OCI-LY3 (cell line): Measurements from ENCODE around the gene ZNF710.

Source experiments
- H2AFZ ChIP-seq: fragments of 200-600, 300-600 bp; shearing (Covaris generic); 2 replicates; pipeline ENCODE4 v1.6.0; 2014; ENCODE audit warnings: antibody characterized with exemption, low read depth, low read length
- H3K27ac ChIP-seq: fragments of 200-600, 300-600 bp; sonication (generic); 2 replicates; pipeline ENCODE4 v1.5.1; 2014; ENCODE audit warnings: mild to moderate bottlenecking, low read length, moderate library complexity, mixed read lengths
- H3K27me3 ChIP-seq: fragments of 200-600, 300-600 bp; sonication (generic); 2 replicates; pipeline ENCODE4 v1.6.1; 2014; ENCODE audit warnings: low read depth, low read length, mixed read lengths
- H3K36me3 ChIP-seq: fragments of 200-600, 300-600 bp; sonication (generic); replicated peaks from 2 replicates; pipeline ENCODE3; 2014; ENCODE audit warnings: low read depth, low read length, mixed read lengths
- H3K4me1 ChIP-seq: fragments of 300-600, 200-600 bp; sonication (generic); 2 replicates; pipeline ENCODE4 v1.6.1; 2014; ENCODE audit warnings: low read length, mixed read lengths
- H3K4me2 ChIP-seq: fragments of 200-600, 300-600 bp; sonication (generic); 2 replicates; pipeline ENCODE4 v1.6.1; 2014; ENCODE audit warnings: low read length, mixed read lengths
- H3K4me3 ChIP-seq: fragments of 300-600, 200-600 bp; sonication (generic); 2 replicates; pipeline ENCODE4 v1.5.1; 2014; ENCODE audit warnings: antibody characterized with exemption, mild to moderate bottlenecking, low read length, moderate library complexity
- H3K79me2 ChIP-seq: fragments of 300-600, 200-600 bp; shearing (Covaris generic); 2 replicates; pipeline ENCODE4 v1.6.1; 2014; ENCODE audit warnings: mild to moderate bottlenecking, low read length, mixed read lengths
- H3K9ac ChIP-seq: fragments of 300-600, 200-600 bp; shearing (Covaris generic); 2 replicates; pipeline ENCODE4 v1.6.0; 2014; ENCODE audit warnings: mild to moderate bottlenecking, low read length, moderate library complexity
- H3K9me3 ChIP-seq: fragments of 200-600, 300-600 bp; shearing (Covaris generic); 2 replicates; pipeline ENCODE4 v1.6.1; 2014; ENCODE audit warnings: low read length, mixed read lengths; ENCODE audit not compliant: insufficient read depth
- H4K20me1 ChIP-seq: fragments of 200-600, 300-600 bp; sonication (generic); 2 replicates; pipeline ENCODE4 v1.6.1; 2016; ENCODE audit warnings: low read length, mixed read lengths; ENCODE audit not compliant: insufficient read depth
- EZH2phosphoT487 ChIP-seq: fragments of 200-600 bp; shearing (Covaris generic); IDR thresholded peaks from 2 replicates; pipeline ENCODE4 v1.6.1; 2018; ENCODE audit warnings: antibody characterized with exemption, mixed run types, low read depth
- TF ChIP-seq, protein P1 (sequence below): fragments of 200-600, 300-600 bp; sonication (generic); IDR thresholded peaks from 2 replicates; pipeline ENCODE4 v1.5.1; 2014; ENCODE audit warnings: antibody characterized with exemption, low read length, low read depth

The ZNF710 gene

DNA sequence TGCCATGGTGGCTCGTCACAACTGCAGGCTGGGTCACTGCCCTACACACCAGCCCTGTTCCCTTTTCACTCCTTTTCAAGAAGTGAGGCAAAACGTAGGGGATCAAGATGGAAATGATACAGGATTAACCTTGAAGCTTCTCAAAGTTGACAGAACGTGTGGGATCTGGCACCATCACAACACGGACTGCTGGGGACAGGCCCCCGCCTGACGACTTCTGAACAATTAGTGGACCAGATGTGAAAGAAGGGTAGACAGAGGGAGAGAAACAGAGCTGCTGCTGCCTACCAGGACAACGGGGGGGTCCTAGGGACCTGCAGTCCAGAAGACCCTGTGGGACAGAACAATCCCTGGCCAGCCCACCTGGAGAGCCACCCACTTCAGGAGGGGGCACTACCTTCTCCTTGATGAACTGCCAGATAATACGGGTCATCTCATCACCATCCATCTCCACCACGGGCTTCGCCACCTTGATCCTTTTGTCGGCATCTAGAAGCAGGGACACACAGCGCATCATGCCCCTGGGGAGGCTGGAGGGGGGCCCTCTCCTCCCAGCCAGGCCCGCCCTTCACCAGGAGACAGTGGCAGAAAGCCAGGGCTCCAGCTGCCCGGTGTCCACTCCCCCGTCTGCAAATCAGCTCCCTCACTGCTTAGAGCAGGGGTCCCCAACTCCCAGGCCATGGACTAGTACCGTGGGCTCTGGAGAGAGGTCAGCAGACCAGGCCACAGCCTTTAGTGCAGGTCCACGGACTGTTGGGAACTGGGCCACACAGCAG, 90.2 kb downstream of the ZNF710 start:
- no peaks in the 10 kb centered on the region for H3K27me3 ChIP-seq
- peaks cover 71% of the 10 kb centered on the region for H3K79me2 ChIP-seq
- H3K4me2 ChIP-seq = no peak overlapping the region
- peaks cover 14% of the 10 kb centered on the region for H3K4me1 ChIP-seq
- H3K9me3 ChIP-seq = no peaks in the 10 kb centered on the region
- TF ChIP-seq, protein P1, sequence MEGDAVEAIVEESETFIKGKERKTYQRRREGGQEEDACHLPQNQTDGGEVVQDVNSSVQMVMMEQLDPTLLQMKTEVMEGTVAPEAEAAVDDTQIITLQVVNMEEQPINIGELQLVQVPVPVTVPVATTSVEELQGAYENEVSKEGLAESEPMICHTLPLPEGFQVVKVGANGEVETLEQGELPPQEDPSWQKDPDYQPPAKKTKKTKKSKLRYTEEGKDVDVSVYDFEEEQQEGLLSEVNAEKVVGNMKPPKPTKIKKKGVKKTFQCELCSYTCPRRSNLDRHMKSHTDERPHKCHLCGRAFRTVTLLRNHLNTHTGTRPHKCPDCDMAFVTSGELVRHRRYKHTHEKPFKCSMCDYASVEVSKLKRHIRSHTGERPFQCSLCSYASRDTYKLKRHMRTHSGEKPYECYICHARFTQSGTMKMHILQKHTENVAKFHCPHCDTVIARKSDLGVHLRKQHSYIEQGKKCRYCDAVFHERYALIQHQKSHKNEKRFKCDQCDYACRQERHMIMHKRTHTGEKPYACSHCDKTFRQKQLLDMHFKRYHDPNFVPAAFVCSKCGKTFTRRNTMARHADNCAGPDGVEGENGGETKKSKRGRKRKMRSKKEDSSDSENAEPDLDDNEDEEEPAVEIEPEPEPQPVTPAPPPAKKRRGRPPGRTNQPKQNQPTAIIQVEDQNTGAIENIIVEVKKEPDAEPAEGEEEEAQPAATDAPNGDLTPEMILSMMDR = no peak
- TF ChIP-seq EZH2phosphoT487 = no peak
- no peak overlapping the region for H3K9ac ChIP-seq
- no peak overlapping the region for H3K4me3 ChIP-seq
- H3K36me3 ChIP-seq = peaks cover 73% of the 10 kb centered on the region
- peaks cover 65% of the 10 kb centered on the region for H4K20me1 ChIP-seq
- H3K27ac ChIP-seq = no peak overlapping the region
- no peak overlapping the region for H2AFZ ChIP-seq

DNA sequence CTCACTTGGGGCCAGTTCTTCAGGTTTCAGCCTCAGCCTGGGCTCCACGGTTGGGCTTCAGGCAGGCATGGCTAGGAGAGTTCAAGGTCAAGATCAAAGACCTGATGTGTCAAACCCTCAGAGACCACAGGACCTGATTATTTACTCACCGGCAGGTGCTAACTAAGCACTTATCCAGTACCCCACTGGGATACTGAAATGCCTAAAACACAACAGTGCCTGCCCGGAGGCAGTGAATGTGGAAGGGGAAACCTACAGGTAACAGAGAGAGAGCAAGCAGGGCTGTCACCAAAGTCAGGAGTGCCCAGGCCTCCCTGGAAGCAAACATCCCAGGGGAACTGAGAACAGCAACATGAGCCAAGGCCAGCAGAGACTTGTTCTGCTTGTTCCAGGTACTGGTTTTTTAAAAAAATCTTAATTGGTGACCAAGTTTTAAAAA, 94.4 kb downstream of the ZNF710 start:
- Histone ChIP-seq H3K4me1 (peaks cover 54% of the 10 kb centered on the region), H3K27me3 (no peaks in the 10 kb centered on the region), H2AFZ (no peak overlapping the region), H4K20me1 (peaks cover 81% of the 10 kb centered on the region), H3K4me2 (peak overlapping the region; percentile 27), H3K27ac (peak overlapping the region; percentile 5; the same call in 1 of the 2 replicates), H3K9ac (no peak overlapping the region; the same call in 1 of the 2 replicates), H3K79me2 (peaks cover 96% of the 10 kb centered on the region), H3K9me3 (no peaks in the 10 kb centered on the region), H3K36me3 (peaks cover 54% of the 10 kb centered on the region), H3K4me3 (no peak overlapping the region)
- TF ChIP-seq, protein P1 = no peak
- TF ChIP-seq EZH2phosphoT487 = no peak

DNA sequence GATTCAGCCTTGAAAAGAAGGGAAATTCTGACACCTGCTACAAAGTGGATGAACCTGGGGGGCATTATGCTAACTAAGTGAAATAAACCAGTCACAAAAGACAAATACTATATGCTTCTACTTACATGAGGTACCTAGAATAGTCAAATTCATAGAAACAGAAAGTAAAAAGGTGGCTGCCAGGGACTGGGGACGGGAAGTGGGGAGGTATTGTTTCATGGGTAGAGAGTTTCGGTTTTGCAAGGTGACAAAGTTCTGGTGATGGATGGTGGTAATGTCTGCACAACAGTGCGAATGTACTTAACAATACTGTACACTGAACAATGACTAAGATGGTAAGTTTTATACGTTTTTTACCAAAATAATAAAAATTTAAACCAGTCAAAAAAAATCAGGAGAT, 96.4 kb downstream of the ZNF710 start:
- Histone ChIP-seq H2AFZ (no peak overlapping the region), H3K4me2 (peak overlapping the region; percentile 97), H3K27me3 (no peaks in the 10 kb centered on the region), H3K9ac (peak overlapping the region; percentile 95), H3K79me2 (peaks cover 96% of the 10 kb centered on the region), H3K36me3 (peaks cover 48% of the 10 kb centered on the region), H3K4me1 (peaks cover 57% of the 10 kb centered on the region), H3K27ac (peak overlapping the region; percentile 86), H3K4me3 (peak overlapping the region; percentile 84), H3K9me3 (no peaks in the 10 kb centered on the region), H4K20me1 (peaks cover 67% of the 10 kb centered on the region)
- TF ChIP-seq, protein P1 = no peak
- TF ChIP-seq EZH2phosphoT487 = no peak

DNA sequence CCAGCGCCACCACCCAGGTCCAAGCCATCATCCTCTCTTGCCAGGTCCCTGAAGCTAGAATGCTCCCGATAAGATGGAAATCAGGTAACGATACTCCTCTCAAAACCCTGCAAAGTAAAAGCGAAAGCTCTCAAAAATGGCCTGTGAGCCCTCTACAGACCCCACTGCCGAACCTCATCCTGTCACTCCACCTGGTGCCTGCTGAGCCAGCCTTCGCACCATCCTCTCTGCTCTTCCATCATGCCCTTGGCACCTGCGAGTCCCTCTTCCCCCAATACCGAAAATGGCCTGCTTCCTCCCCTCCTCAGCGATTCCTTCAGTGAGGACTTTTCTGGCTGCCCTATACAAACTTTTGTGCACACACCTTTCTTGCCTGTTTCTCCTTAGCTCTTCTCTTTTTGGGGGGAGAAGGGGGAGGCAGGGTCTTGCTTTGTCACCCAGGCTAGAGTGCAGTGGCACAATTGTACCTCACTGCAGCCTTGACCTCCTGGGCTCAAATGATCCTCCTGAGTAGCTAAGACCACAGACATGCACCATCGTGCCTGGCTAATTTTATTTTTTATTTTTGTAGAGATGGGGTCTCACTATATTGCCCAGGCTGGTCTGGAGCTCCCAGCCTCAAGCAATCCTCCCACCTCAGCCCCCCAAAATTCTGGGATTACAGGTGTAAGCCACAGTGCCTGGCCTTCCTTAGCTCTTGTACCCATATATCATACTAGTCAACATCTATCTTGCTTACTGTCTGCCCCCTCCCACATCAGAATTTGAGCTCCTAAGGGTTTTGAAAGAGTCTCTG, 98.1 kb downstream of the ZNF710 start:
- Histone ChIP-seq H3K36me3 (peaks cover 37% of the 10 kb centered on the region), H3K27me3 (no peaks in the 10 kb centered on the region), H2AFZ (no peak overlapping the region), H3K9ac (peak overlapping the region; percentile 95), H3K27ac (peak overlapping the region; percentile 86), H3K4me2 (peak overlapping the region; percentile 97), H4K20me1 (peaks cover 52% of the 10 kb centered on the region), H3K4me1 (peaks cover 57% of the 10 kb centered on the region), H3K4me3 (peak overlapping the region; percentile 84), H3K79me2 (peaks cover 83% of the 10 kb centered on the region), H3K9me3 (no peaks in the 10 kb centered on the region)
- TF ChIP-seq, protein P1 = no peak
- no peak for TF ChIP-seq EZH2phosphoT487
